Neuronal stem cell (in vitro differentiated cells): Measurements from ENCODE around the gene MYOC.

Source experiments
- DNase-seq: peaks from one replicate; pipeline ENCODE4 v3.0.0-alpha.2; 2013; ENCODE audit warnings: low spot score
- H2AFZ ChIP-seq: one replicate; pipeline ENCODE4 v1.6.1; 2013; ENCODE audit warnings: mild to moderate bottlenecking, low read length, inconsistent platforms
- H2AK5ac ChIP-seq: 2 replicates; pipeline ENCODE4 v1.6.1; 2013; ENCODE audit warnings: low read depth, mild to moderate bottlenecking, inconsistent platforms, low read length, moderate library complexity, mixed read lengths
- H2BK120ac ChIP-seq: 2 replicates; pipeline ENCODE4 v1.6.1; 2013; ENCODE audit warnings: low read depth, mild to moderate bottlenecking, inconsistent platforms, low read length, moderate library complexity, mixed read lengths
- H2BK12ac ChIP-seq: one replicate; pipeline ENCODE4 v1.6.1; 2013; ENCODE audit warnings: low read length, inconsistent platforms
- H2BK15ac ChIP-seq: 2 replicates; pipeline ENCODE4 v1.6.1; 2013; ENCODE audit warnings: mild to moderate bottlenecking, low read length, inconsistent platforms, mixed read lengths
- H2BK5ac ChIP-seq: one replicate; pipeline ENCODE4 v1.6.1; 2013; ENCODE audit warnings: inconsistent platforms, mild to moderate bottlenecking, low read length, moderate library complexity
- H3K14ac ChIP-seq: one replicate; pipeline ENCODE4 v1.6.1; 2013; ENCODE audit warnings: low read length, inconsistent platforms
- H3K18ac ChIP-seq: 2 replicates; pipeline ENCODE4 v1.6.1; 2013; ENCODE audit warnings: low read length, inconsistent platforms
- H3K23ac ChIP-seq: 2 replicates; pipeline ENCODE4 v1.6.1; 2013; ENCODE audit warnings: low read depth, mild to moderate bottlenecking, mixed read lengths, low read length, inconsistent platforms; ENCODE audit not compliant: poor library complexity
- H3K27ac ChIP-seq: replicated peaks from 3 replicates; pipeline ENCODE4 v1.5.1; 2013; ENCODE audit warnings: low read length, inconsistent platforms
- H3K27me3 ChIP-seq, 3 experiments: 2 replicates each; pipeline ENCODE4 v1.6.1; 2013; ENCODE audit warnings: low read length in 3 of 3, mild to moderate bottlenecking in 2 of 3, inconsistent platforms in 1 of 3, low read depth in 1 of 3, mixed read lengths in 1 of 3, moderate library complexity in 1 of 3; ENCODE audit not compliant: control insufficient read depth in 3 of 3, insufficient read depth in 3 of 3
- H3K36me3 ChIP-seq, 2 donors: replicated peaks in 1 of 2; 2 replicates each; pipeline ENCODE4 v1.6.1; 2013; ENCODE audit warnings: low read length in 2 of 2; ENCODE audit not compliant: control insufficient read depth in 2 of 2, insufficient read depth in 2 of 2
- H3K4ac ChIP-seq: 2 replicates; pipeline ENCODE4 v1.6.1; 2013; ENCODE audit warnings: inconsistent platforms, mild to moderate bottlenecking, low read length, moderate library complexity
- H3K4me1 ChIP-seq, 2 donors: 1 replicate in 1 of 2; 2 replicates in 1 of 2; pipeline ENCODE4 v1.6.1; 2013; ENCODE audit warnings: low read length in 2 of 2, low read depth in 1 of 2; ENCODE audit not compliant: control insufficient read depth in 2 of 2, insufficient read depth in 1 of 2
- H3K4me2 ChIP-seq: one replicate; pipeline ENCODE4 v1.6.1; 2013; ENCODE audit warnings: mild to moderate bottlenecking, low read length, inconsistent platforms; ENCODE audit not compliant: insufficient read depth, poor library complexity, severe bottlenecking
- H3K4me3 ChIP-seq, 2 donors: 2 replicates each; pipeline ENCODE4 v1.5.1; 2013; ENCODE audit warnings: low read length in 2 of 2, mild to moderate bottlenecking in 2 of 2, inconsistent platforms in 1 of 2, moderate library complexity in 1 of 2
- H3K79me1 ChIP-seq: one replicate; pipeline ENCODE4 v1.6.1; 2013; ENCODE audit warnings: low read depth, mild to moderate bottlenecking, inconsistent platforms, low read length, moderate library complexity
- H3K9ac ChIP-seq: one replicate; pipeline ENCODE4 v1.6.1; 2013; ENCODE audit warnings: mild to moderate bottlenecking, low read depth, low read length, inconsistent platforms; ENCODE audit not compliant: poor library complexity
- H3K9me3 ChIP-seq, 2 donors: replicated peaks in 1 of 2; 2 replicates each; pipeline versions ENCODE3 to v1.6.1; 2013; ENCODE audit warnings: low read length in 2 of 2, mild to moderate bottlenecking in 2 of 2, inconsistent platforms in 1 of 2, low read depth in 1 of 2, mixed read lengths in 1 of 2, moderate library complexity in 1 of 2; ENCODE audit not compliant: control insufficient read depth in 2 of 2, insufficient read depth in 1 of 2
- H4K8ac ChIP-seq: one replicate; pipeline ENCODE4 v1.6.1; 2013; ENCODE audit warnings: low read depth, mild to moderate bottlenecking, inconsistent platforms, low read length, moderate library complexity
- H4K91ac ChIP-seq: one replicate; pipeline ENCODE4 v1.6.1; 2013; ENCODE audit warnings: low read length, low read depth, mild to moderate bottlenecking, inconsistent platforms; ENCODE audit not compliant: poor library complexity
- WGBS, 2 donors: extraction: QIAGEN DNeasy Blood & Tissue Kit; methylation state at CpG; one replicate each; pipeline ENCODE4 v1.1.7; 2013; ENCODE audit warnings: missing lambda C conversion rate in 2 of 2, mixed read lengths in 1 of 2; ENCODE audit not compliant: insufficient read length in 2 of 2, insufficient replicate concordance in 1 of 2; ENCODE audit errors: extremely low coverage in 2 of 2; 5-methylcytosine and 5-hydroxymethylcytosine counted together

MYOC gene

GRCh38 chr1:171683870-171684269 lies 31.4 kb upstream of the MYOC start:
- H3K23ac ChIP-seq = no peak overlapping the region
- no peaks in the 10 kb centered on the region for H3K36me3 ChIP-seq
- H3K4me1 ChIP-seq = no peaks in the 10 kb centered on the region
- no peak overlapping the region for H2AFZ ChIP-seq
- WGBS, 2 donors = no CpG with 5 or more reads among the region's 8 CpGs
- H2BK5ac ChIP-seq = no peak overlapping the region
- no peak overlapping the region for H2BK12ac ChIP-seq
- no peak overlapping the region for H3K4ac ChIP-seq
- no peak overlapping the region for H4K91ac ChIP-seq
- peaks cover 0 to 3% (median 0%) of the 10 kb centered on the region in 3 experiments for H3K27me3 ChIP-seq
- H3K9ac ChIP-seq = no peak overlapping the region
- H3K27ac ChIP-seq = no peak overlapping the region
- no peaks in the 10 kb centered on the region for H3K9me3 ChIP-seq
- H2BK120ac ChIP-seq = no peak overlapping the region
- H2AK5ac ChIP-seq = no peak overlapping the region
- no peak overlapping the region for H3K4me3 ChIP-seq
- no peak overlapping the region for H3K14ac ChIP-seq
- no peak overlapping the region for H4K8ac ChIP-seq
- no peak for DNase-seq
- no peak overlapping the region for H3K4me2 ChIP-seq
- H3K79me1 ChIP-seq = no peaks in the 10 kb centered on the region
- no peak overlapping the region for H2BK15ac ChIP-seq
- H3K18ac ChIP-seq = no peak overlapping the region

GRCh38 chr1:171680339-171680738 lies 27.9 kb upstream of the MYOC start:
- no peaks in the 10 kb centered on the region for H3K36me3 ChIP-seq
- H3K4ac ChIP-seq = no peak overlapping the region
- no peak overlapping the region for H3K4me2 ChIP-seq
- no peak overlapping the region for H2AK5ac ChIP-seq
- no peak for DNase-seq
- no peak overlapping the region for H2BK12ac ChIP-seq
- H3K79me1 ChIP-seq = no peaks in the 10 kb centered on the region
- WGBS, 2 donors = no CpG with 5 or more reads among the region's 3 CpGs
- H2BK5ac ChIP-seq = no peak overlapping the region
- no peak overlapping the region for H3K4me3 ChIP-seq
- no peaks in the 10 kb centered on the region for H3K4me1 ChIP-seq
- H2BK15ac ChIP-seq = no peak overlapping the region
- H2AFZ ChIP-seq = no peak overlapping the region
- no peak overlapping the region for H3K14ac ChIP-seq
- no peaks in the 10 kb centered on the region for H3K9me3 ChIP-seq
- H3K27ac ChIP-seq = no peak overlapping the region
- no peak overlapping the region for H4K91ac ChIP-seq
- no peak overlapping the region for H3K9ac ChIP-seq
- peaks cover 0 to 3% (median 0%) of the 10 kb centered on the region in 3 experiments for H3K27me3 ChIP-seq
- no peak overlapping the region for H3K23ac ChIP-seq
- no peak overlapping the region for H3K18ac ChIP-seq
- no peak overlapping the region for H4K8ac ChIP-seq
- H2BK120ac ChIP-seq = no peak overlapping the region

GRCh38 chr1:171676823-171677222 lies 24.3 kb upstream of the MYOC start:
- Histone ChIP-seq H3K9me3 (no peaks in the 10 kb centered on the region), H3K27ac (no peak overlapping the region), H3K23ac (no peak overlapping the region), H3K18ac (no peak overlapping the region), H3K4me2 (no peak overlapping the region), H3K9ac (no peak overlapping the region), H3K4me3 (no peak overlapping the region), H3K4ac (no peak overlapping the region), H2BK120ac (no peak overlapping the region), H2AFZ (no peak overlapping the region), H3K14ac (no peak overlapping the region), H2BK15ac (no peak overlapping the region), H2BK12ac (no peak overlapping the region), H4K91ac (no peak overlapping the region), H3K4me1 (no peaks in the 10 kb centered on the region), H3K27me3 (no peaks in the 10 kb centered on the region), H2AK5ac (no peak overlapping the region), H4K8ac (no peak overlapping the region), H3K79me1 (no peaks in the 10 kb centered on the region), H2BK5ac (no peak overlapping the region), H3K36me3 (no peaks in the 10 kb centered on the region)
- no CpG with 5 or more reads among the region's 2 CpGs for WGBS, 2 donors
- DNase-seq = no peak

- Histone ChIP-seq H3K9me3 (no peaks in the 10 kb centered on the region), H3K4me1 (no peaks in the 10 kb centered on the region)
- no CpG with 5 or more reads among the region's 3 CpGs for WGBS, 2 donors
These were observed 22.2 kb upstream of the MYOC start for GRCh38 chr1:171674431-171675405.

More at GRCh38 chr1:171674431-171675405, 22.2 kb upstream of the MYOC start:
- no peak overlapping the region for H2AK5ac ChIP-seq
- no peak overlapping the region for H2AFZ ChIP-seq
- H2BK12ac ChIP-seq = no peak overlapping the region
- H3K4me3 ChIP-seq = no peak overlapping the region
- no peaks in the 10 kb centered on the region for H3K79me1 ChIP-seq
- H3K36me3 ChIP-seq = no peaks in the 10 kb centered on the region
- H4K8ac ChIP-seq = no peak overlapping the region
- no peak overlapping the region for H3K4me2 ChIP-seq
- H3K18ac ChIP-seq = no peak overlapping the region
- H4K91ac ChIP-seq = no peak overlapping the region
- H3K4ac ChIP-seq = no peak overlapping the region
- no peak overlapping the region for H2BK5ac ChIP-seq
- no peak overlapping the region for H2BK120ac ChIP-seq
- no peak overlapping the region for H3K27ac ChIP-seq
- no peak overlapping the region for H2BK15ac ChIP-seq
- no peak overlapping the region for H3K14ac ChIP-seq
- H3K9ac ChIP-seq = no peak overlapping the region
- H3K23ac ChIP-seq = no peak overlapping the region
- H3K27me3 ChIP-seq = no peaks in the 10 kb centered on the region
- no peak for DNase-seq
